Astrocyte (in vitro differentiated cells and primary cell): ENCODE results near the gene MACROH2A1.

ENCODE experiments used
- CTCF ChIP-seq: IDR thresholded peaks from 2 replicates; pipeline ENCODE4 v1.5.1; 2011; ENCODE audit warnings: low read depth, mild to moderate bottlenecking, inconsistent platforms, low read length, moderate library complexity; ENCODE audit not compliant: insufficient read depth
- EZH2 ChIP-seq: IDR thresholded peaks from 2 replicates; pipeline ENCODE4 v1.6.1; 2012; ENCODE audit warnings: mild to moderate bottlenecking, low read length, inconsistent platforms; ENCODE audit not compliant: insufficient read depth

GRCh38 chr5:135436951-135437418 is 38.0 kb upstream of the MACROH2A1 start:
- TF ChIP-seq EZH2 (no peak), CTCF (no peak)
